GM12878 (cell line): ENCODE results near the gene ITGA11. TPM values are rescaled to one million over a fixed set of nuclear protein-coding genes. Genes with fewer than 3 reads are reported as not detected.

Experiments
- ATAC-seq: fragments of 200-7000 bp; cut with Tn5 transposase; 3 replicates; pipeline ENCODE4 v1.9.1; 2020; ENCODE audit warnings: mild to moderate bottlenecking, moderate library complexity
- BruUV-seq: library from RNA; stranded (reverse); fragments of 400-500 nt; replicated peaks from 2 replicates; lab custom pipeline; 2021; lab: Mats Ljungman, UMichigan
- CTCF ChIA-PET: fragments of 300-600 bp; sonication (Branson Sonifier 250); formaldehyde crosslinking; extraction: SDS; loops from one replicate; lab custom pipeline; 2021; ENCODE audit warnings: inconsistent platforms; lab: Yijun Ruan, JAX
- POLR2A ChIA-PET: fragments of 350-600 bp; formaldehyde crosslinking; extraction: SDS; loops from one replicate; lab custom pipeline; 2021; ENCODE audit warnings: inconsistent platforms; lab: Charles Lee
- RAD21 ChIA-PET: fragments of 300-600 bp; sonication (Branson Sonifier 250); formaldehyde crosslinking; loops from one replicate; lab custom pipeline; 2023; ENCODE audit warnings: antibody characterized with exemption; ENCODE audit not compliant: unreplicated experiment; lab: Charles Lee
- SMC1A ChIA-PET: fragments of 300-600 bp; sonication (Branson Sonifier 250); formaldehyde crosslinking; loops from one replicate; lab custom pipeline; 2023; ENCODE audit not compliant: unreplicated experiment, uncharacterized antibody; lab: Charles Lee
- DNase-seq: peaks from one replicate; pipeline ENCODE4 v3.0.0-alpha.2; 2011; ENCODE audit warnings: low read depth, low spot score
- FAIRE-seq: peaks from 3 replicates; lab custom pipeline; 2011; peaks lifted over from hg19 to GRCh38; lab: Jason Lieb, UNC
- H2AFZ ChIP-seq: 2 replicates; pipeline ENCODE4 v1.6.0; 2011; ENCODE audit warnings: low read depth, low read length, control low read depth; ENCODE audit not compliant: control insufficient read depth
- H3K27ac ChIP-seq: 2 replicates; pipeline ENCODE4 v1.5.1; 2011; ENCODE audit warnings: control low read depth; ENCODE audit not compliant: control insufficient read depth, insufficient read depth
- H3K27me3 ChIP-seq, 2 experiments: replicated peaks in 1 of 2; 2 replicates each; pipeline versions ENCODE4 v1.6.0 to v1.6.1; 2011; ENCODE audit warnings: low read length in 1 of 2; ENCODE audit not compliant: control insufficient read depth in 2 of 2, insufficient read depth in 2 of 2
- H3K36me3 ChIP-seq, 2 experiments: 2 replicates each; pipeline ENCODE4 v1.5.1; 2011; ENCODE audit warnings: low read length in 1 of 2; ENCODE audit not compliant: control insufficient read depth in 2 of 2, insufficient read depth in 2 of 2
- H3K4me1 ChIP-seq: 2 replicates; pipeline ENCODE4 v1.6.1; 2011; ENCODE audit warnings: mild to moderate bottlenecking, low read length, moderate library complexity, mixed read lengths; ENCODE audit not compliant: control insufficient read depth, insufficient read depth
- H3K4me2 ChIP-seq: 2 replicates; pipeline ENCODE4 v1.6.0; 2011; ENCODE audit warnings: control low read depth; ENCODE audit not compliant: control insufficient read depth, insufficient read depth
- H3K4me3 ChIP-seq: fragments of 200-600 bp; sonication (generic); 2 replicates; pipeline ENCODE4 v1.5.1; 2016
- H3K79me2 ChIP-seq: 2 replicates; pipeline ENCODE4 v1.6.0; 2011; ENCODE audit warnings: low read length; ENCODE audit not compliant: control insufficient read depth, insufficient read depth
- H3K9ac ChIP-seq: 2 replicates; pipeline ENCODE4 v1.8.0; 2011; ENCODE audit warnings: low read length, control low read depth, mixed read lengths; ENCODE audit not compliant: control insufficient read depth, insufficient read depth
- H3K9me3 ChIP-seq: replicated peaks from 3 replicates; pipeline ENCODE4 v1.5.1; 2011; ENCODE audit warnings: mild to moderate bottlenecking, low read length; ENCODE audit not compliant: control insufficient read depth, insufficient read depth
- H4K20me1 ChIP-seq: 2 replicates; pipeline ENCODE4 v1.6.0; 2011; ENCODE audit not compliant: control insufficient read depth, insufficient read depth
- E2F8 ChIP-seq: fragments of 450-650 bp; IDR thresholded peaks from 2 replicates; pipeline ENCODE4 v1.6.1; 2018; ENCODE audit warnings: mild to moderate bottlenecking, low read depth, moderate library complexity; ENCODE audit not compliant: partially characterized antibody
- HDAC2 ChIP-seq: fragments of 200-600 bp; sonication (generic); IDR thresholded peaks from 2 replicates; pipeline ENCODE4 v1.6.1; 2017
- JUNB ChIP-seq: IDR thresholded peaks from 2 replicates; pipeline ENCODE4 v1.6.1; 2016; ENCODE audit warnings: antibody characterized with exemption, mild to moderate bottlenecking
- MTA2 ChIP-seq: fragments of 450-650 bp; IDR thresholded peaks from 2 replicates; pipeline ENCODE4 v1.6.1; 2016; ENCODE audit warnings: low read depth, mild to moderate bottlenecking, moderate library complexity
- MTA3 ChIP-seq: IDR thresholded peaks from 2 replicates; pipeline ENCODE4 v1.6.1; 2012; ENCODE audit warnings: low read length, inconsistent platforms, borderline replicate concordance
- NR2F1 ChIP-seq: fragments of 450-650 bp; conservative IDR thresholded peaks from 2 replicates; pipeline ENCODE4 v1.6.1; 2017; ENCODE audit warnings: mild to moderate bottlenecking
- NRF1 ChIP-seq: conservative IDR thresholded peaks from 2 replicates; pipeline ENCODE4 v1.6.1; 2011; ENCODE audit warnings: mild to moderate bottlenecking, low read depth, low read length, improper control_type of control experiment
- YBX1 ChIP-seq: fragments of 450-650 bp; IDR thresholded peaks from 2 replicates; pipeline ENCODE4 v1.6.1; 2016; ENCODE audit warnings: antibody characterized with exemption
- ZNF384 ChIP-seq: IDR thresholded peaks from 2 replicates; pipeline ENCODE4 v1.6.1; 2012; ENCODE audit warnings: low read depth, mild to moderate bottlenecking, low read length, improper control_type of control experiment, borderline replicate concordance
- WGBS: methylation state at CpG from one replicate; pipeline ENCODE4 v1.1.6; 2016; ENCODE audit warnings: low lambda C conversion rate; ENCODE audit not compliant: insufficient replicate concordance, insufficient coverage; ENCODE audit errors: missing lambda C conversion rate; 5-methylcytosine and 5-hydroxymethylcytosine counted together
- in situ Hi-C: fragments of 300-500 bp; cut with MboI; formaldehyde crosslinking; loops from 9 replicates; pipeline ENCODE4 v1.14.3; 2018; ENCODE audit warnings: mixed read lengths
- intact Hi-C: fragments of 100-400 bp; cut with micrococcal nuclease; formaldehyde crosslinking; loops from one replicate; pipeline ENCODE4 v1.14.2; 2022; ENCODE audit not compliant: unreplicated experiment
- polyA plus RNA-seq, 11 experiments: library from polyadenylated mRNA; depleted of rRNA in 4 of 11; unstranded in 6 of 11; stranded (reverse) in 5 of 11; fragments of >200 nt; fragmentation: Nextera tagmentation in 4 of 11; fragmentation: Illumina TruSeq in 1 of 11; extraction: Ambion mirVana in 4 of 11; extraction: Trizol in 1 of 11; gene quantifications; 1 replicate in 1 of 11; 2 replicates in 10 of 11; pipeline versions ENCODE4 v1.2.1 to v1.2.3, GENCODE V29; 2011 to 2016; ENCODE audit warnings: inconsistent platforms in 2 of 11, missing spikeins in 2 of 11, low read depth in 1 of 11
- total RNA-seq, 4 experiments: library from RNA; depleted of rRNA in 3 of 4; stranded (reverse); fragments of >200 nt in 3 of 4; fragmentation: Illumina TruSeq in 1 of 4; extraction: Trizol in 1 of 4; gene quantifications; 2 replicates each; pipeline versions ENCODE4 v1.2.1 to v1.2.3, GENCODE V29; 2013 to 2021
- TF ChIP-seq, protein P1 (sequence below): fragments of 450-650 bp; formaldehyde crosslinking; IDR thresholded peaks from 2 replicates; pipeline ENCODE4 v1.4.0; 2022; ENCODE audit warnings: mild to moderate bottlenecking, moderate library complexity
- TF ChIP-seq, protein P2 (sequence below): fragments of 450-650 bp; IDR thresholded peaks from 2 replicates; pipeline ENCODE4 v1.6.1; 2017; ENCODE audit warnings: borderline replicate concordance
- TF ChIP-seq, protein P3 (sequence below): IDR thresholded peaks from 2 replicates; pipeline ENCODE4 v1.6.1; 2011; ENCODE audit warnings: low read depth, low read length, improper control_type of control experiment, borderline replicate concordance
- TF ChIP-seq, protein P4 (sequence below): fragments of 450-650 bp; IDR thresholded peaks from 2 replicates; pipeline ENCODE4 v1.6.1; 2017; ENCODE audit warnings: mild to moderate bottlenecking, low read depth, inconsistent platforms; ENCODE audit not compliant: poor library complexity, severe bottlenecking

The ITGA11 gene
- total and polyA plus RNA-seq, 10 of the 15 experiments (the other 5 are each of a cell fraction or from before 2014, with no cell fraction given), result under 0.01 to 0.36 (median 0.13) TPM; not detected in 1

- TF ChIP-seq, protein P1, sequence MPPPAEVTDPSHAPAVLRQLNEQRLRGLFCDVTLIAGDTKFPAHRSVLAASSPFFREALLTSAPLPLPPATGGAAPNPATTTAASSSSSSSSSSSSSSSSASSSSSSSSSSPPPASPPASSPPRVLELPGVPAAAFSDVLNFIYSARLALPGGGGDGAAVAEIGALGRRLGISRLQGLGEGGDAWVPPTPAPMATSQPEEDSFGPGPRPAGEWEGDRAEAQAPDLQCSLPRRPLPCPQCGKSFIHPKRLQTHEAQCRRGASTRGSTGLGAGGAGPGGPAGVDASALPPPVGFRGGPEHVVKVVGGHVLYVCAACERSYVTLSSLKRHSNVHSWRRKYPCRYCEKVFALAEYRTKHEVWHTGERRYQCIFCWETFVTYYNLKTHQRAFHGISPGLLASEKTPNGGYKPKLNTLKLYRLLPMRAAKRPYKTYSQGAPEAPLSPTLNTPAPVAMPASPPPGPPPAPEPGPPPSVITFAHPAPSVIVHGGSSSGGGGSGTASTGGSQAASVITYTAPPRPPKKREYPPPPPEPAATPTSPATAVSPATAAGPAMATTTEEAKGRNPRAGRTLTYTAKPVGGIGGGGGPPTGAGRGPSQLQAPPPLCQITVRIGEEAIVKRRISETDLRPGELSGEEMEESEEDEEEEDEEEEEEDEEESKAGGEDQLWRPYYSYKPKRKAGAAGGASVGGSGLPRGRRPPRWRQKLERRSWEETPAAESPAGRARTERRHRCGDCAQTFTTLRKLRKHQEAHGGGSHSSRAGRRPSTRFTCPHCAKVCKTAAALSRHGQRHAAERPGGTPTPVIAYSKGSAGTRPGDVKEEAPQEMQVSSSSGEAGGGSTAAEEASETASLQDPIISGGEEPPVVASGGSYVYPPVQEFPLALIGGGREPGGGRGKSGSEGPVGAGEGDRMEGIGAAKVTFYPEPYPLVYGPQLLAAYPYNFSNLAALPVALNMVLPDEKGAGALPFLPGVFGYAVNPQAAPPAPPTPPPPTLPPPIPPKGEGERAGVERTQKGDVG, result no peak
- TF ChIP-seq, protein P2, sequence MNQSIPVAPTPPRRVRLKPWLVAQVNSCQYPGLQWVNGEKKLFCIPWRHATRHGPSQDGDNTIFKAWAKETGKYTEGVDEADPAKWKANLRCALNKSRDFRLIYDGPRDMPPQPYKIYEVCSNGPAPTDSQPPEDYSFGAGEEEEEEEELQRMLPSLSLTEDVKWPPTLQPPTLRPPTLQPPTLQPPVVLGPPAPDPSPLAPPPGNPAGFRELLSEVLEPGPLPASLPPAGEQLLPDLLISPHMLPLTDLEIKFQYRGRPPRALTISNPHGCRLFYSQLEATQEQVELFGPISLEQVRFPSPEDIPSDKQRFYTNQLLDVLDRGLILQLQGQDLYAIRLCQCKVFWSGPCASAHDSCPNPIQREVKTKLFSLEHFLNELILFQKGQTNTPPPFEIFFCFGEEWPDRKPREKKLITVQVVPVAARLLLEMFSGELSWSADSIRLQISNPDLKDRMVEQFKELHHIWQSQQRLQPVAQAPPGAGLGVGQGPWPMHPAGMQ, result no peak
- TF ChIP-seq JUNB, result no peak
- no peak for TF ChIP-seq ZNF384
- no peak for TF ChIP-seq MTA2
Measured at GRCh38 chr15:68371851-68372250, 60.1 kb downstream of the ITGA11 start (continued).

- RAD21 ChIA-PET, result no interaction called here
- POLR2A ChIA-PET, result no interaction called here
- CTCF ChIA-PET, result interaction anchor here (1.5 kb wide), 1 partner anchor 65 kb away, joined by 3 read pairs; no protein-coding TSS in a partner anchor
- Histone ChIP-seq H3K9ac (no peak overlapping the region), H3K79me2 (no peaks in the 10 kb centered on the region), H4K20me1 (no peaks in the 10 kb centered on the region), H3K4me2 (no peak overlapping the region), H3K9me3 (no peaks in the 10 kb centered on the region), H3K36me3 (no peaks in the 10 kb centered on the region), H3K4me1 (no peaks in the 10 kb centered on the region), H3K4me3 (no peak overlapping the region), H3K27me3 (peaks cover 0 to 6% of the 10 kb centered on the region in 2 experiments; a peak in 1 of 4 replicates), H3K27ac (no peak overlapping the region), H2AFZ (no peak overlapping the region)
- intact Hi-C loops, result no loop called here
- ATAC-seq, result no peak; the same call in 2 of the 3 replicates
- FAIRE-seq, result no peak
- no TSS peak for BruUV-seq
- in situ Hi-C loops, result no loop called here
- DNase-seq, result no peak
- WGBS, result 7% methylated on average over 6 of the region's 6 CpGs
- SMC1A ChIA-PET, result no interaction called here
- TF ChIP-seq HDAC2, result no peak
- TF ChIP-seq, protein P3, sequence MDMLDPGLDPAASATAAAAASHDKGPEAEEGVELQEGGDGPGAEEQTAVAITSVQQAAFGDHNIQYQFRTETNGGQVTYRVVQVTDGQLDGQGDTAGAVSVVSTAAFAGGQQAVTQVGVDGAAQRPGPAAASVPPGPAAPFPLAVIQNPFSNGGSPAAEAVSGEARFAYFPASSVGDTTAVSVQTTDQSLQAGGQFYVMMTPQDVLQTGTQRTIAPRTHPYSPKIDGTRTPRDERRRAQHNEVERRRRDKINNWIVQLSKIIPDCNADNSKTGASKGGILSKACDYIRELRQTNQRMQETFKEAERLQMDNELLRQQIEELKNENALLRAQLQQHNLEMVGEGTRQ, result no peak
- TF ChIP-seq, protein P4, sequence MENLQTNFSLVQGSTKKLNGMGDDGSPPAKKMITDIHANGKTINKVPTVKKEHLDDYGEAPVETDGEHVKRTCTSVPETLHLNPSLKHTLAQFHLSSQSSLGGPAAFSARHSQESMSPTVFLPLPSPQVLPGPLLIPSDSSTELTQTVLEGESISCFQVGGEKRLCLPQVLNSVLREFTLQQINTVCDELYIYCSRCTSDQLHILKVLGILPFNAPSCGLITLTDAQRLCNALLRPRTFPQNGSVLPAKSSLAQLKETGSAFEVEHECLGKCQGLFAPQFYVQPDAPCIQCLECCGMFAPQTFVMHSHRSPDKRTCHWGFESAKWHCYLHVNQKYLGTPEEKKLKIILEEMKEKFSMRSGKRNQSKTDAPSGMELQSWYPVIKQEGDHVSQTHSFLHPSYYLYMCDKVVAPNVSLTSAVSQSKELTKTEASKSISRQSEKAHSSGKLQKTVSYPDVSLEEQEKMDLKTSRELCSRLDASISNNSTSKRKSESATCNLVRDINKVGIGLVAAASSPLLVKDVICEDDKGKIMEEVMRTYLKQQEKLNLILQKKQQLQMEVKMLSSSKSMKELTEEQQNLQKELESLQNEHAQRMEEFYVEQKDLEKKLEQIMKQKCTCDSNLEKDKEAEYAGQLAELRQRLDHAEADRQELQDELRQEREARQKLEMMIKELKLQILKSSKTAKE, result no peak
- no peak for TF ChIP-seq MTA3
- no peak for TF ChIP-seq NR2F1
- TF ChIP-seq NRF1, result no peak
- no peak for TF ChIP-seq YBX1
- no peak for TF ChIP-seq E2F8
Measured at GRCh38 chr15:68371160-68371559, 60.8 kb downstream of the ITGA11 start.
